ENCODE data around the gene ZC3H4.

The ZC3H4 gene

DNA sequence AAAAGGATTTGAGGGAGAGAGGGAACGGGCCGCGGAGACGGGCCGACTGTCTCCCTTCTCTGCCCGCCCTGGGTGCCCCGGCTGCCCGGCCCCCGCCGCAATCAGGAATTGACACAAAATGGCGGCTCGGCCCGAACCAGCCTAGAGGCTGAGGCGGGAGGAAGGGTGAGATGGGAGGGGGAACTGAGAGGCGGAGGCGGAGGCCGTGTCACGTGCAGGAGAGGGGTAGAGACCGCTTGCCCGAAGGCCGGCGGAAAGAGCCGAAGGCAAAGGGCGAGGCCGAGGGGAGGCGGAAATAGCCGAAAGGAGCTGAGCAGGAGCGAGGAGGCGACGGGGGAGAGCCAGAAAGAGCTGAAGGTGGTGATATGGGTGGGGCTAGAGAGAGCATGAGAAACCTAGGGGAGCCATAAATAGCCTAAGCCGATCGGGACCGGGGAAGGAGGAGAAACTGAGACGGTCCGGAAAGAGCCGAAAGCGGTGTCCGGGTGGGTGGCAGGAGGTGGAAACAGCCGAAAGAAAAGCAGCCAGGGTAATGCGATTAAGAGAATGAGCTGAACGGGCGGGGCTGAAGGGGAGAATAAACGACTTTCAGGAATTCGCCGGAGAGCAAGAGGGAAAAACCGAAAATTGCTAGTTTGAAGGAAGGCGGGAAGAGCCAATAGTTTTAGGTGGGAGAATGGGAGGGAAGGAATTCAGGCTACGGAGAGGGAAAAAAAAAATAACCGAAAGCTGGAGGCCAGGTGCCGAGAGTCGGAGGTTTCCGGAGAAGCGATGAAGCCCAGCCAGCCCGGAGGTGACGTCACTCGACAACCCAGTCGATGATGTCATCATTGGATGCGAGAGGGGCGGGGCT lies at the start of gene ZC3H4:
Gene ZC3H4, minus strand, starts transcription at position 780 of the 853 bp plus-strand sequence. CDS start 1,192 bp downstream, outside the sequence.
- peak; percentile 98 for DNase-seq (ENCODE audit: low read depth)
- peak within 1 kb of the TSS; percentile 97 for H3K4me3 ChIP-seq (ENCODE audit: low read length)
- TF ChIP-seq, protein P1, sequence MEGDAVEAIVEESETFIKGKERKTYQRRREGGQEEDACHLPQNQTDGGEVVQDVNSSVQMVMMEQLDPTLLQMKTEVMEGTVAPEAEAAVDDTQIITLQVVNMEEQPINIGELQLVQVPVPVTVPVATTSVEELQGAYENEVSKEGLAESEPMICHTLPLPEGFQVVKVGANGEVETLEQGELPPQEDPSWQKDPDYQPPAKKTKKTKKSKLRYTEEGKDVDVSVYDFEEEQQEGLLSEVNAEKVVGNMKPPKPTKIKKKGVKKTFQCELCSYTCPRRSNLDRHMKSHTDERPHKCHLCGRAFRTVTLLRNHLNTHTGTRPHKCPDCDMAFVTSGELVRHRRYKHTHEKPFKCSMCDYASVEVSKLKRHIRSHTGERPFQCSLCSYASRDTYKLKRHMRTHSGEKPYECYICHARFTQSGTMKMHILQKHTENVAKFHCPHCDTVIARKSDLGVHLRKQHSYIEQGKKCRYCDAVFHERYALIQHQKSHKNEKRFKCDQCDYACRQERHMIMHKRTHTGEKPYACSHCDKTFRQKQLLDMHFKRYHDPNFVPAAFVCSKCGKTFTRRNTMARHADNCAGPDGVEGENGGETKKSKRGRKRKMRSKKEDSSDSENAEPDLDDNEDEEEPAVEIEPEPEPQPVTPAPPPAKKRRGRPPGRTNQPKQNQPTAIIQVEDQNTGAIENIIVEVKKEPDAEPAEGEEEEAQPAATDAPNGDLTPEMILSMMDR (conservative IDR thresholded peaks at IDR 0.05; ENCODE audit: low read depth, low read length) = no peak

DNA sequence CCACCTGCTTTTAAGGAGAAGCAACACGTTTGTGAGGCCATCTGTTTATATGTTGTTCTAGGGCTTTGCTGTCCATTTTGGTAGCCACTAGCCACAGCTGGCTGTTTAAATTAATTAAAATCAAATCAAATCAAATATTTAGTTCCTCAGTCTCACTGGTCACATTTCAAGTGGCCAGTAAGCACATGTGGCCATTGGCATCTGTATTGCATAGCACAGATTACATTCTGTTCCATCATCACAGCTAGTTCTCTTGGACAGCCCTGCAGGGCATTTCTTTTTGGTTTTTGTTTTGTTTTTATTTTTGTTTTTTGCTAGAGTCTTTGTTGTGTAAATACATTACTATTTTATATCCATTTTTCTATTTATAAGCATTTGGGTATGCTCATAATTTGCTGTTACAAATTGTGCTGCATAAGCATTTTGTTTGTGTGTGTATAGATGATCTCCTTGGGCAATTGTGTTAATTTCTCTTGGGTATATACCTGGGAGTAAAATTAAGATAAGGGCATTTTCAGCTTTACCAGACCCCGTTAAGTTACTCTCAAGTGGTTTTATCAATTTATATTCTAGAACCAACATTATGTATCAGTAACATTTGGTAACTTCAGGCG lies 48.4 kb upstream of the ZC3H4 start:
- no peak overlapping the region for H3K4me3 ChIP-seq (ENCODE audit: low read length)
- no peak for DNase-seq (ENCODE audit: low read depth)
- TF ChIP-seq, protein P1 (conservative IDR thresholded peaks at IDR 0.05; ENCODE audit: low read depth, low read length) = no peak

DNA sequence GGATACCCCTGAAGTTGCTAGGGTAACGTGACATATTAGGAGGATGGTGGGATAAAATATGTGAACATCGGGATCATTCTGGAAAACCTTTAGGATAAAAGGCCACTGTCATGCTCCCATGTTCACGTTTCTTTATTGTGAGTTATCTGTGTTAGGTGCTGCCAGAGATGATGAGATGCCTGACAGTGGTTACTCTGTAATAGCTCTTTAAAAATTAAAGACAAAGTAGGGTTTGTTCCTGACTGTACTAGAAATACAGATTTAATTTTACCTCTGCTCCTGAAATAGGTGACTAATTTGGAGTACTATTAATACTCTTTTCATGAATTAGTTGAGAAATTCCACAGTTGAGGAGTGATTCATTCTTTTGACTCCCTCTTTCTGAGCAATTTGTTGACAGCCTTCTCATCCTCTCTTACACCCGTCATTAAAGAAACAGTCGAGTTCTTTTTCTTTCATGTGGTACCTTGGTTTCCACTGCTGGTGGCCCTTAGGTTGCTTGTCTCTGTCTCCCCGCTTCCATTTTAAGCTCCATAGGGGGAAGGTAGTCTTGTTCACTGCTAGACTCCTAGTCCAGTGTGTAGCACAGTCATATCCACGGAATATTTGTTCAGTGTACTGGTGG lies 45.4 kb upstream of the ZC3H4 start:
- TF ChIP-seq, protein P1 (conservative IDR thresholded peaks at IDR 0.05; ENCODE audit: low read depth, low read length) = no peak
- no peak for DNase-seq (ENCODE audit: low read depth)

DNA sequence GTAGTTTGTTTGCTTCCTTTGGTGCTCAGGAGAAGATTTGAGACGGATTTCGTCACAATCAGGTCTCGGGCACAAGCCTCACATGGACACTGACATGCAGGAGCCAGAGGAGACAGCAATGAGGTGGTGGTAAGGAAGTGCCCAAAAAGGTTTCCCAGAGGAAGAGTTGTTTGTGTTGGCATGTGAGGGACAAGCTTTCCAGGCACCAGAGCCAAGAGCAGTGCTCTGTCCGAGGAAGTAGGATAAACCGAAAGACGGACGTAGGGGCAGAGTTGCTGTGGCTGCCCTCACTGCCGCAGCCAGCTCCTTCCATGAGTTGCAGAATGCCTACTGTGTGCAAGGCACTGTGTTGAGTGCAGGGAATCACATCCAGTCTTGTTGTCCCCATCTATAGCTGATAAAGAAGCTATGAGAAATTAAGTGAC lies 44.8 kb upstream of the ZC3H4 start:
- no peak for DNase-seq (ENCODE audit: low read depth)
- TF ChIP-seq, protein P1 (conservative IDR thresholded peaks at IDR 0.05; ENCODE audit: low read depth, low read length) = no peak
- H3K4me3 ChIP-seq (ENCODE audit: low read length) = no peak overlapping the region

More for the DNA sequence above, 45.4 kb upstream of the ZC3H4 start:
- H3K4me3 ChIP-seq (ENCODE audit: low read length) = no peak overlapping the region

DNA sequence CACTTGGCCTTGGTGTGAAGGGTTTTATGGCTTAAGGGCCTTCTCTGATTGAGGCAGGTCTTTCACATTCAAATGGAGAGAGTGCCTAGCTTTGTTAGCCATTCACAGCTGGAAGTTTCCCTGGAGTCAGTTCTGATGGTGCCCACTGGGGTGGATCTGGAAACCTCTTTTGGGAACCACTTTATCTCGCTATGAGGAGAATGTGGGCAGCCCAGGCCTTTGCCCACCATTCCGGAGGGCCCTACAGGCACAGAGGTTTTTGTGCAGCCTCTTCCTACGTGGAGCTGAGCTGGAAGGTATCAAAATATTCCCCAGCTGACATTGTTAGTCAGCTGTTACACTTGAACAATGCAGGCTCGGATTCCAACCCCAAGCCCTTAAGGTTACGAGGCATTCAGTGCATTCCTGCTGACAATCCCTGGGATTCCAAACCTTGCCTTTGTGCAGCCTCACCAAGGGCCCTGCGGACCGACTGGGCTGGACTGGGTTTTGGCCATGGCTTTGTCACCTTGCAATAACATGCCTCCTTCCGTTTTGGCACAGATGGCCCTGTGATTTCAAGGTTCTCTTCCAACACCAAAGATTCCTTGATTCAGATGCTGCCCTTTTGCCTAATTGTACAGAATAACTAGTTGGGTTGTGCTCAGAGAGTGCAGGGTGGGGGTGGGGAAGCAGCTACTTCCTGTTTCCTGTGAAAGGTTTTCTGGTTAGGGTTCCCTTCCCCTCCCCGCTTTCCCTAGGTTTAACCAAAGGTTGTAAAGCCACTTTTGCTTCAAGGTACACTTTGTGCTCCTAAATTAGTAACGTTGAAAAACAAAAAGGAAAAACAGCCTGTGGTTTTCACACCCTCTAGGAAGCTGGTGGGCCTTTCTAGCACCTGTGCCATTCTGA lies 44.1 kb upstream of the ZC3H4 start:
- DNase-seq (ENCODE audit: low read depth) = peak; percentile 77
- TF ChIP-seq, protein P1 (conservative IDR thresholded peaks at IDR 0.05; ENCODE audit: low read depth, low read length) = no peak
- H3K4me3 ChIP-seq (ENCODE audit: low read length) = no peak overlapping the region

DNA sequence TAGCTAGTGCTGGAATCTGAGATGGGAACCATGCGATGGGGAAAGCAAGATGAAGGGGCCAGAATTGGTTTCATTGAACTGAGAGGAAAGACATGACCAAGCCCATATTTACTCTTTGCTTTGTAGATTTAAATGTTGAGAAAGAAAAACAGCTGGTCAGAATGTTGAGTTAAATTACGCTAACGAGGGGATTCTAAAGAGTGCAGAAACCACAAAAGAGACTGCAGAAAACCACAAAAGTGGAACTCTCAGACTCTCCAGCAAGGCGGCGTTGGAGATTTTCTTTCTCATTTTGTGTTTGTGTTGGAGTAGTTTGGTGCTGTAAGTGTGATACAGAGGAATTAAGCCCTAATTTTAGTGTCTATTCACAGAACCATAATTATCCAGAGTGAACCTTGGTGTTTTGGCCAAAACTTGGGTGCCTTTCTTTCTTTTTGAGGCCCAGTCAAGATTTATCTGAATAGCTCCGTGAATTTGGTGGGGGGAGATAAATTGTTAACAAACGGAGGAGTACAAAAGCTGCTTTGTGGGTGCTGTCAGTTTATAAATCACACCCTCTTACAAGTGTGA lies 43.4 kb upstream of the ZC3H4 start:
- H3K4me3 ChIP-seq (ENCODE audit: low read length) = no peak overlapping the region
- TF ChIP-seq, protein P1 (conservative IDR thresholded peaks at IDR 0.05; ENCODE audit: low read depth, low read length) = no peak
- DNase-seq (ENCODE audit: low read depth) = no peak
